NOMO-1 treated with dmso at 0.1 percent for 144 hours (cell line): Measurements from ENCODE around the gene NOC4L.
A peak's percentile ranks its signal among the peaks of the same experiment; 100 is the strongest.
"Not testable (repeated sequence)": the region's sequence is repeated elsewhere in the genome, so short reads cannot be mapped to it uniquely, and the experiment has no call there.

Experiments
- DNase-seq: peaks from one replicate; lab custom pipeline; 2025; ENCODE audit not compliant: unreplicated experiment; lab: John Stamatoyannopoulos, UW

NOC4L gene

GRCh38 chr12:132142679-132143335 is 1.4 kb upstream of the NOC4L start:
- DNase-seq: no peak

GRCh38 chr12:132143336-132144071 is 753 bp upstream of the NOC4L start:
- DNase-seq: no peak

- DNase-seq: no peak
Observed at GRCh38 chr12:132144810-132145168, 532 bp downstream of the NOC4L start.

- DNase-seq: no peak
Observed at GRCh38 chr12:132145334-132145733, 1.1 kb downstream of the NOC4L start.

- no peak for DNase-seq
Observed at GRCh38 chr12:132146098-132146497, 1.8 kb downstream of the NOC4L start.

- DNase-seq: no peak
Observed at GRCh38 chr12:132146772-132147422, 2.6 kb downstream of the NOC4L start.

- no peak for DNase-seq
Observed at GRCh38 chr12:132147423-132148367, 3.4 kb downstream of the NOC4L start.

- no peak for DNase-seq
Observed at GRCh38 chr12:132148368-132149045, 4.2 kb downstream of the NOC4L start.

- not testable (repeated sequence) for DNase-seq
Observed at GRCh38 chr12:132149526-132149925, 5.3 kb downstream of the NOC4L start.

- DNase-seq: no peak
Observed at GRCh38 chr12:132150780-132151144, 6.5 kb downstream of the NOC4L start.

GRCh38 chr12:132151145-132151765 is 7.0 kb downstream of the NOC4L start:
- DNase-seq: no peak

- DNase-seq: no peak
Observed at GRCh38 chr12:132151766-132152410, 7.6 kb downstream of the NOC4L start.

GRCh38 chr12:132152411-132152821 is 8.2 kb downstream of the NOC4L start:
- DNase-seq: no peak

- no peak for DNase-seq
Observed at GRCh38 chr12:132152953-132153352, 8.7 kb downstream of the NOC4L start.

- DNase-seq: peak; percentile 51
Observed at GRCh38 chr12:132153501-132154340, 9.5 kb downstream of the NOC4L start.

- DNase-seq: no peak
Observed at GRCh38 chr12:132154341-132154761, 10.1 kb downstream of the NOC4L start.

GRCh38 chr12:132154941-132155770 is 10.9 kb downstream of the NOC4L start:
- no peak for DNase-seq
